Hematopoietic multipotent progenitor cell (in vitro differentiated cells): ENCODE data around the gene LIN28B. TPM values are rescaled to one million over a fixed set of nuclear protein-coding genes. Genes with fewer than 3 reads are reported as not detected.
"Not testable (repeated sequence)": the region's sequence is repeated elsewhere in the genome, so short reads cannot be mapped to it uniquely, and the experiment has no call there.

ENCODE experiments used
- DNase-seq, 3 donors: peaks; one replicate each; pipeline ENCODE4 v3.0.0-alpha.2; 2011 to 2015; ENCODE audit warnings: low read depth in 2 of 3, low spot score in 2 of 3
- total RNA-seq: library from RNA; depleted of rRNA; stranded (reverse); fragments of >200 nt; gene quantifications from one replicate; pipeline ENCODE4 v1.2.3, GENCODE V29; 2012

LIN28B gene
- total RNA-seq, 1 donor: not detected

DNA sequence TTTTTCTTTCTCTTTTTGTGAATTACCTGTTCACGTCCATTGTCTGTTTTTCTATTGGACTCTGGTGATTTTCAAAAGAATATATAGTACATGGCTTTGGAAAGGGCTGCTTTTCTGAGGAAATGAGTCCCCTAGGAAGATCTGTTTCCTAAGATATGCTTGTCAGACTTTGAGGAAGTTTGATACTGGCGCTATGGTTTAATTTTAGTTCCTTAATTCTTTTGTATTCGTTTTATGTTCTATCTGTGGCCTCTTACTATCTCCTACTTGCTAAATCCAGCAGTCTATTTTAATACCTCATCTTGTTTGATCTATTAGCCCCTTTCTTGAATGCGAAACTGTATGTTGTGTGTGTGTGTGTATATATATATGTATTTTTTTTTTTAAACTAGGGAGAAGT is 101.9 kb downstream of the LIN28B start:
- peak in 2 of 3 donors; percentile 9 to 37 for DNase-seq

DNA sequence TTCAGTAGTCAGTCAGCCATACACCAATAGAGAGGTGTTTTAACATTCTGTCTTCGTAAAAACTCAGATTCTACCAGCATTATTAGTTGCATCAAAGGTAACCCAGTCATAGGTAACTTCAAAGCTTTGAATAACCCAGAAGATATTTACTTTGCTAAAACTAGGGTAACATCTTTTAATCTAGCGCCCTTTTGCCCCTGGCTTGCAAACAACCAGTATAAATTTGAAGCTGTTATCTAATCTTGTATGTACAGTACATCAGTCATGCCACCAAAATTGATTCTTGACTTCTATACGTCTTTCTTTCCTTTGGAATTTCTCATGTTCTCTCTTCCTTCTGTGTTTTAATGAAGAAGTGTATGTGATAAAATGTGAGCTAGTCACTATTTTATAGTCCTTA is 109.3 kb downstream of the LIN28B start:
- DNase-seq: no peak

DNA sequence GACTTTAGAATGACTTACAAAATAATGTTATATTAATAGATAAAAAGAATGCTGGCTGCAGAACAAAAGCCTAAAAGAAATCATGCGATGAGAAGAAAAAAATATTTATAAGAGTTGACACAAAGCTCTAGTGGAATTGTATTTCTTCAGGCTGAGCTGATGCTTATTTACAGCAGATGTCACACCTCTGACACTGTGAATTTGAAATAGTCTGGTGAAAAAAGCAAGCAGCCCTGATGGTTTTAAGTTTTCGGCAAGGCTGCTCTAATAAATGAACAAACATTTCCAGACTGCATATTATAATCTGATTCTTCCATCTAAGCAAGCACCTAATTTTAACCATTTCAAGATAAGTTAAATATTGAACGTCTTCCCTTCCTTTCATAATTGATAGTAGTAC is 109.9 kb downstream of the LIN28B start:
- no peak for DNase-seq

DNA sequence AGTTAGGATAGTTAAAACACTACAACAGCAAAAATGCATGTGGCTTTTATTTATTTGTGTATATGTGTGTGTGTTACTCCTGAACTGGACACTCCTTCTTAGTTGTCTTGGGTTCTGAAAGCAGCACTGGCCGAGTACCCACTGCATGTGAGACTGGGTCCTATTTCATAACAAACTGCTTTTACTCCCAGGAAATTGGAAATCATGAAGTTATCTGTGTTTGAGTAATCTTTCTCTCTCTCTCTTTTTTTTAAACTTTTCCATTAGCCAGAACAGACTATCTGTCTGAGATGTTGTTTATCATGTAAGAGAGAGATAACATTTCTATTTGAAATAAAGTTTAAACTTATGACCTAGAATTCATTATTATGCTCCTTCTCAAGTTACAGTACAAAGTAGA is 110.4 kb downstream of the LIN28B start:
- no peak for DNase-seq

DNA sequence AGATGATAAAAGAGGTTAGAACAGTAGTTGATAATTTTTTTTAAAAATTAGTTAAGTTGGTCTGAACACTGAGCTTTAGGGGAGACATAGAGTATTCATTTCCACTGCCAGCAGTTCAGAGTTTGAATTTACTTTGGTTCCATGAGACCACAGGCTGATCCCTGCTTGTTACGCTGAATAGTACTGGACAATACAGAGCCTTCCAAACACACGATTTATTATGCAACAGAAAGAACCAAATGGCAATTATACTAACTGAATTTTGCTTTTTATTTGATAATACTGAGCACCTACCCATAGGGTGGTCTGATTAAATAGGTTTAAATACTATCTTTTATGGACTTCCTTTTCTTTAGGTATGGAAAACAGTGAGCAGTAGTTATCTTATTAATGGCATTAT is 111.5 kb downstream of the LIN28B start:
- DNase-seq: no peak

DNA sequence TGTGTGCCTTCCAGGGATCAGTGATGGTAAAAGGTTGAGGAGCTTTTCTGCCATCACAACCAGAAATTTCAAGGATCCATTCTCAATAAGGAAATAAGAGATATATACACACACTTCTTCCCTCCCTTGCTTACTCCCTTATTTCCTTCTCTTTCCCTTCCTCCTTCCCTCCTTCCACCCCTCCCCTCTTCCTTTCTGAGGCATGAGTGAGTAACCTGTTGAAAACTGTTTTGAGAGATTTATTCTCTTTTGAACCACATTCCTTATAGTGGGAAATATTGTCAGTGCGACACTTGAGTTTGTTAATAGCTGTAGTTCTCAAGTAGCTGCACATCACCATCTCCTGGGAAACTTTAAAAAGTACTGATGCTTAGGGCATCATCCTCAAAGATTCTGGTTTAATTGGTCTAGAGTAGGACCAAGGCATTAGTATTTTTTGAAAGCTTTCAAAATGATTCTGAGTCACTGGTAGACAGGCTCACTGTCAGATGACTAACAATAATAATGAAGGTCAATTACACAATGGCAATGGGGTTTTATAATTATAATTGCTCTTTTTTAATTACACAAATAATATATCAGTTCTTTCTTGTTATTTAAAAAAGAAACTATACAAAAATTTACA is 113.0 kb downstream of the LIN28B start:
- no peak for DNase-seq

DNA sequence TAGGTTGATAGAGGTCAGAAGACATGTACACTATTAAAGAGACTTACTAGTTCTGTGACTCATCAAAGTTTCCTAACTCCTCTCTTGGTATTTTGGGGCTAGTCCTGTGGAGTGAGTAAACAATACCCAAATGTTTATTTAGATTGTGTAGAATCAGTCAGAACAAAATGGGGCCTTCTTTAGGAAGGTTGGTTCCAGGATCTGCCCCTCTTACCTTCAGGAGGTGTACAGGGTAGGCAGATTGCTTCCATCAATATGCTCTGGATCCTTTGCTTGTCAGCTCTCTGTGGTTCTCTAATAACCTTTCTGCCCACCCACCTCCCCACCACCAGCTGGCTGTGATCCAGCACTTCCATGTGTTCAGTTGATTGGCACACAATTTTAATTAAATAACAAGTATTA is 115.9 kb downstream of the LIN28B start:
- DNase-seq: no peak

DNA sequence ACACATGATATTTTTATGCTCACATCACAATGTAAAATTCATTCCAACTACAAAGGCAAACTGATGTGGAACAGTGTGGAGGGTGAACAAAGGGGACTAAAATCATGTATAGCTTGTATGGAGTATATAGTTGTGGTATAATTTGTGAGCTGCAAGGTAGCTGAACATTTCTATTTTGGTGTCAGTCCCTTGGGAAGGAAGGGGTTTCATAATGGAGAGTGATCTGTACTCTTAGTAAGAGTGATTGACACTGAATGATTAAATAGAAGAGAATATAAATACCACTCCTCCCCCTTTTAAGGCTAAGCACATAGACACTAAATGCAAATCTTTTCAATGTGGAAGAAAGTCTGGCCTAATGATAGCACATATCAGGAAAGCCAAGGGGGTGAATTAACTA is 118.3 kb downstream of the LIN28B start:
- no peak for DNase-seq

DNA sequence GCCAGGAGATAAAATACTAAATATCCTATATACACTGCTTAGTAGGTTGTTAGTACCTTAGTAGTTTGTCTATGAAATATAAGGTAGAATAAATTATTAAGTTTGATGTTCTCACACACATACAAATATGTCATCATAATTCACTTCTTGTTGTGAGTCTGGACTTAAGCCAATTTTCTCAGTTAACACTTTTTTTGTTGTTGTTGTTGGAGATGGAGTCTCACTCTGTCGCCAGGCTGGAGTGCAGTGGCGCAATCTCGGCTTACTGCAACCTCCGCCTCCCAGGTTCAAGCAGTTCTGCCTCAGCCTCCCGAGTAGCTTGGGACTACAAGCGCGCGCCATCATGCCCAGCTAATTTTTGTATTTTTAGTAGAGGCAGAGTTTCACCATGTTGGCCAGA is 119.5 kb downstream of the LIN28B start:
- DNase-seq: not testable (repeated sequence)

DNA sequence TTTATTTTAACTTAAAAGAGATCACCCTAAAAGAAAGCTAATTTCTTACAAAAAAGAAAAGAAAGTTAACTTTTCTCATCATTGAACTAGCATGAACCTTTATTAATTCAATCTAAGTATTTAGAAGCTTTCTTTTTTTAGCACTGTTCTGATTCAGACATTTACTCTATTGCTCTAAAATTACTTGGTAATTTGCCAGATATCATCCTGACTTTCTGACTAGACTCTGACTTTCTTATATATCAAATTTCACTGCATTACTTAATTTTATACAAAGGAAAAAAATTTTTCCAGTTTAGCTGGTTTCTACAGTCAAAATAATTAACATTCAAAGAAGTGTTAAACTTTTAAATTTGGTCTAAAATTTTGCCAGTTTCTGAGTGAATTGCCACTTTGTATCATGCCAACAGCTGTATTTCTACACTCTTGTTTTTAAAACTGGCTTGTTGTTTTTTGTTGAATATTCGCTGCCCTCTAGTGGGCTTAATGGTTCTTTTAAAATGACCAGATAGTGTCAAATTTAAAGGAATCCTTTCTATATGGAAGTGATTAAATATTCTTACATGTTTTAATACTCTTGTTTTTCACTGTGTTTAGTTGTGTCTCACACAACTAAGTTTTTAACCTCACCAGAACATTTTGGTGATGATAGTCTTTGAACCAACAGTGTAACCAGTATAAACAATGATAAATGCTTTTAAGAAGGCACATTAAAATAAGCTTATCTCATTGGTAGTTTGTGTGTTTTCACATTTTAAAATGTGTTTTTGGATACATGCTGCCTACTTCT is 120.9 kb downstream of the LIN28B start:
- peak in 2 of 3 donors; percentile 30 to 72 for DNase-seq

DNA sequence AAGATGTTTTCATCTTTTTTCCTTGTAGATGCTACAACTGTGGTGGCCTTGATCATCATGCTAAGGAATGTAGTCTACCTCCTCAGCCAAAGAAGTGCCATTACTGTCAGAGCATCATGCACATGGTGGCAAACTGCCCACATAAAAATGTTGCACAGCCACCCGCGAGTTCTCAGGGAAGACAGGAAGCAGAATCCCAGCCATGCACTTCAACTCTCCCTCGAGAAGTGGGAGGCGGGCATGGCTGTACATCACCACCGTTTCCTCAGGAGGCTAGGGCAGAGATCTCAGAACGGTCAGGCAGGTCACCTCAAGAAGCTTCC is 121.4 kb downstream of the LIN28B start:
- DNase-seq: no peak

DNA sequence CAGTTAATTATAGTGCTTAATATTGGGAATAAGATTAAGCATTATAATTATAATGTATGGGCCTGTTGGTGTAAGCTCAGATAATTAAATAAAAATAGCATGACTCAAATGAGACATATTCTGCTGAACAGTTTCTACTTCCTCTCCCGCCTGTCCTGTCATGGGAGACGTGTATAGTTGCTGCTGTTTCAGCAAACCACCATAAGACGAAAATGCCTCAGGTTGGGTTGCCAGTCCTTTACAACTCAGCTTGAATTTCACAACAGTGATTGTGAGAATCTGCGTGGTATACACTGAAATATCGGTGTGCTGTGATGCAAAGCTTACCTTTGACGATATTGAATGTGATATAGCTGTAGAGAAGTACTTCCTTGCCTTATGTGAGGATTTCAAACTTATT is 123.4 kb downstream of the LIN28B start:
- no peak for DNase-seq

DNA sequence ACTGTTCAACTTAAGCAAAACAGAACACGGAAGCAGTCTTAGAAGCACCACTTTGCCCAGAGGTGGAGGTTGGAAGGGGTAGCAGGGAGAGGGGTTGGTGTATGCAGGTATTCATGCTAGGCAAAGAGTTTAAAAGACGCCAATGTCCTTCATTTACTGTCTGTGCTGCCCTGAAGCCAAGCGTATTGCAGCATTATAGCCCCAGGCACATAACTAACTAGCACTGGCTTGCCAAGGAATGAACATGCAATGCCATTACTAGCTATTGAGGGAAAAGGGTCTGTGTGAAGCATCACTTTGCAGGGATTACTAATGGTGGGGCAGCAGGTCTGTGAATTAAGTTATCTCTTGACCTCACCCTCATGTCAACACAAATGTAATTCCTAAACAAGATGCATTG is 124.8 kb downstream of the LIN28B start:
- DNase-seq: not testable (repeated sequence)

DNA sequence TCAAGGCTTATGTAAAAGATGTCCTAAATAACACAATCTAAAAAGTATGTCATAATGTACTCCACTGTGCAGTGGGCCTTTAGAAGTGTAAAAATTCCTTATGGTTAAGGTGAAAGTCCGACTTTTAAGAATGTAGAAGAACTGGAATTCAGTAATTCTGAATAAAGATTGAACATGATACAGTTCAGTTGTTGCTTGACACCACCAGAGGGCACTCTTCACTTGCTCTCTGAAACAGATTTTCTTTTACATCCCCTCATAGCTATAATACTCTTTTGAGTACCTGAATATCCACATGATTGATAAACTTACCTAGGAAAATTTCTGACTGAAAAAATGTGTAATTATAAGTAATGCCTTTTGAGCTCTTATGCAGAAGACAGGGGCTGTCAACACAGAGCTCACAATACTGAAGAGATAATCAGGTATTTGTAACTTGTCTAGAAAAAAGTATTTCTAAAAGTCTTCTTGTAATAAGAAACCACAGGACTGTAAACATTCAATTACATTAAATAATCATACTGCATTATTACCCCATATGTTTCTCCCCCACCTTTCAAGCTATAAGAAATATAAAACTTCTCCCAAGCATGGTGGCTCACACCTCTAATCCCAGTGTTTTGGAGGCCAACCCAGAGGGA is 130.8 kb downstream of the LIN28B start:
- peak; percentile 5 to 67 (median 42) for DNase-seq

DNA sequence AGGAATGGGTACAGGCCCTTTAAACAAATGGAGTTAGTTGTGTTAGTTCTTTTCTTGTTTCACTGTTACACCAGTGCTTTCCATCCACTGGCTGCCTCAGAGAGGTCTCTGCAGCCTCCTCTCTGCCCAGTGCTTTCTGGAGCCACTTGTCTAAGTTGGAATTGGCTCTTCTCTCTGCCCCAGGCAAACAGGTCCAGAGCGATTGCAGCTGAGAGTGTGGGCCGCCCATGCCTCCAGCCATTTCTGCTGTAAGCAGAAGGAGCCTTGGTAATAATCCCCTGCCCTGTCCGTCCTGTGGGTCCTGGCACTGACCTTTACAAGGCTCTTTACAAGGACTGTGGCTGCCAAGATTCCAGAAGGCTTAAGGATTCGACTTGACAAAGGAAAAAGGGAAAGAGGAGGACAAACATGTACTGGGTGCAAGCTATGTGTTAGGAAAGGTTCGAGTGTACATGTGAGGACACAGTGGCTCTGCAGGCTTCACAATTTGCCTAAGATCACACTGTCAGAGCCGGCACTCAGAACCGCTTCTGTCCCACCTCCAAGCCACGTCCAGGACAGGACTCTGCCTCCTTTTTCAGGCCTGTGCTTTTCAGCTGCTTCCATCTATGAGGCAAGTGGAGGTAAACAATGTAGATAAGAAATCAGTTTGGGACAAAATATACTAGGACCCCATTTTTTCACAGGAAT is 134.4 kb downstream of the LIN28B start:
- DNase-seq: no peak

DNA sequence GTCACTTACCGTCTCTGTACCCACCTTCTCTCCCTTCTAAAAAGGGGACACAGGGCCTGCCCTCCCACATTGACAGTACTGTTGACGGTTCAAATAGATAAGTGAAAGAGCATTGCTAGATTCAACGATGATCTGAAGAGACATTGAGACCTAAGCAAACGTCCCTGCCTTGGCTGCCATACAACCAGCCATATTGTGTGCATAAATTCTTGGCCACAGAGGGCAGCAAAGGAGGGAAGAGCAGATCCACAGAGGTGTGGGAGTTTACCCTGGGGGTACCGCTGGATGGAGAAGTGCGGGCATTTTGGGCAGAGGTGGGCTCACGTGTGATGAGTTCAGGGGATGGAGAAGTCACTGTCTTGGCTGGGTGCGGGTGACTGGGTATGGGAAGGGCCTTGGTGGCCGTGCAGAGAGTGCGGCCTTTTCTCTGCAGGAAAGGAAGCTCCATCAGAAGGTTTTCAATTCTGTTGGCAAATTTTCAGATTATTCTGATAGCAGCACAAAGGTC is 137.3 kb downstream of the LIN28B start:
- DNase-seq: no peak

DNA sequence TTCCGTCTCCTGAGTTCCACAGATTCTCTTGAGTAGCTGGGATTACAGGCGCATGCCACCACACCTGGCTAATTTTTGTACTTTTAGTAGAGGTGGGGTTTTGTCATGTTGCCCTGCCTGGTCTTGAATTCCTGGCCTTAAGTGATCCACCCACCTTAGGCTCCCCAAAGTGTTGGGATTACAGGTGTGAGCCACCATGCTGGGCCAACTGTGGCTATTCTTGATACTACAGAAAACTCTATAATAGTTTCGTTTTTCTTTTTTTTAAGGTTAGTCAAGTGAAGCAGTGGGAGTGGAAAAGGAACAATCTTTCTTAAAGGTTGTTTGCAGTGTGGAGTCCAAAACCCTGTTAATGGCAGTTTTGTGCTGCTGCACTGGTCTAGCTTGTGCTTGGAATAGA is 138.2 kb downstream of the LIN28B start:
- no peak for DNase-seq

DNA sequence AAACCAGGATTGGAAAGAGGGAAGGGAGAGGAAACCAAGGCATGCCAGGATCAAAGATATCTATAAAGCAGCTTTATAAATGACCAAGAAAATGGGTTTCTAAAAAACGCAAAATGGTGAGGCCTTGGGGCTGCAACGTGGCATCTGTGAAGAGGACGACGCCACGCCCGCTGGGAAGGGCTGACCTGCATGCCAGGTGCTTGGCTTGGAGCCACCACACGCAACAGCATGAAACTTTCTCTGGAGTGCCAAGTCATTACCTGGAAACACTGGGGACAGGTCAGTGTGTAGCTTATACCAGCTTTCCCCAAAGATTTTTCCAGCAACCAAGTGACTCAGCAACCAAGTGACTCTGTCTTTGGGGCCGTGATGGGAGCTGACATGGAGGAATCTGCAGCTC is 140.4 kb downstream of the LIN28B start:
- DNase-seq: no peak

DNA sequence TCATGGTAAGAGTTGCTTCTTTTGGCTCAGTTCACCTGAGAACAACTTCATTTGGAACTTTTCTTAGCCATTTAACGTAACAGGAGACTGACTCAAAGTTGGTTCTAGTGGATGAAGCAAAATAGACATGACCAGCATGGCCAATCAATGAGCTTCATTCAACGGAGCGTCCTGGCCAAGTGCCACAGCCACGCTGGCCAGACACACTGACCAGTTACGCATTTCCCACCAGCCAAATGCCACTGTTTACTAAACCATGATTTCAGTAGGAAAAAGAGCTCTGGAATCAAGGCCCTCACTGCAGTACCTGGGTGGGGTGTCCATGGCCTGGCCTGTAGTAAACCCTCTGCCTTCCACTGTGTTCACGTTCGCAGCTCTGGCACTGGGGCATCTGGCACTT is 142.5 kb downstream of the LIN28B start:
- DNase-seq: no peak

DNA sequence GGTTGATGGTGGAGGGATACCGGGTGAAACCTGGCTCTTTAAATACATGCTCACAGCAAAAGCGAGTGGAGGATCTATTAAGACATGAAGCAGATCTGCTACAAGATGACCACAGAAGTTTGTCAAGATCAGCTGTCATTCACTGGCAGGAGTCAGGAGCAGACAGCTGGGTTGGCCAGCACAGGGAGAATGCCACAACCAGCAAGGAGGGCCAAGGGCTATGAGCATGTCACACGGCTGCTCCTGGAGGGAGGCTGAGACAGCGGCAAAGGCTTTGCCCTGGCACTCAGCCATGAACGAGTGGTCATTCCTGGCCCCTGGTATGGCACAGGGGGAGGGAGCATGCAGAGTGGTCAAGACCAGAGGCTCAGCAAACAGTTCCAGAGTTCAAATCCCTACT is 145.3 kb downstream of the LIN28B start:
- DNase-seq: no peak

DNA sequence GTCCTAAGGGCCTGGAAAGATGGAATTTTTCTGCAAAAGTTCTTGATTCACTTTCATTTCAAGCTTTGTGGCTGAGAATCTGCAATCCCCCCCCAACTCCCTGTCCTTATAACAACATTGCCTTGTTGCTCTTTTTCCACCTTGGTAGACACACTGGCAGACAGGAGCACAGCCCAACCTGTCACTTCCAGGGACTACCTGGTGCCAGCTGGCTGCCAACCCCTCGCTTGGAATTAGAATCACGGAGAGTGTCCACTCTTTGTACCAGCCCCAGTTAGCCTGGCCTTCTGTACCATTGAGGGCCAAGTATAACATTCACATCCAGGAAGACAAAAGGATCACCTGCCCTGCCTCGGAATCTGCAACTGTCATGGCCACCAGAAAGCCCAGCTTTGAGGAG is 148.2 kb downstream of the LIN28B start:
- no peak for DNase-seq
